PC-9 (cell line): ENCODE results near the gene ELP4. TPM values are rescaled to one million over a fixed set of nuclear protein-coding genes. Genes with fewer than 3 reads are reported as not detected.

ENCODE experiments used
- BruUV-seq: library from RNA; stranded (reverse); fragments of 400-500 nt; replicated peaks from 2 replicates; lab custom pipeline; 2021; lab: Mats Ljungman, UMichigan
- CTCF ChIA-PET: fragments of 300-600 bp; sonication (Branson Sonifier 250); formaldehyde crosslinking; loops from one replicate; lab custom pipeline; 2022; ENCODE audit warnings: antibody characterized with exemption; lab: Charles Lee
- POLR2A ChIA-PET: fragments of 300-600 bp; sonication (Branson Sonifier 250); formaldehyde crosslinking; loops from one replicate; lab custom pipeline; 2022; ENCODE audit warnings: antibody characterized with exemption; ENCODE audit not compliant: unreplicated experiment; lab: Charles Lee
- DNase-seq, 2 experiments: peaks; one replicate each; pipeline versions ENCODE4 v3.0.0 to v3.0.0-alpha.2; 2015 to 2022; ENCODE audit warnings: mixed read lengths in 1 of 2
- H2AFZ ChIP-seq: fragments of 200-600 bp; sonication (generic); 2 replicates; pipeline ENCODE4 v1.8.1; 2017; ENCODE audit warnings: antibody characterized with exemption
- H3F3A ChIP-seq: fragments of 200-600 bp; sonication (generic); 2 replicates; pipeline ENCODE4 v1.8.1; 2017; ENCODE audit warnings: antibody characterized with exemption, mild to moderate bottlenecking, low read depth; ENCODE audit not compliant: insufficient read depth
- H3K27ac ChIP-seq: fragments of 200-600 bp; sonication (generic); 2 replicates; pipeline ENCODE4 v1.6.1; 2016; ENCODE audit warnings: mixed run types
- H3K27me3 ChIP-seq: fragments of 200-600 bp; sonication (generic); 2 replicates; pipeline ENCODE4 v1.6.1; 2016; ENCODE audit warnings: low read depth, mixed run types; ENCODE audit not compliant: insufficient read depth
- H3K36me3 ChIP-seq: fragments of 200-600 bp; sonication (generic); 2 replicates; pipeline ENCODE4 v1.6.1; 2016; ENCODE audit warnings: low read depth, mixed run types
- H3K4me1 ChIP-seq: fragments of 200-600 bp; sonication (generic); replicated peaks from 2 replicates; pipeline ENCODE4 v1.6.1; 2016; ENCODE audit warnings: mixed run types; ENCODE audit not compliant: insufficient read depth
- H3K4me2 ChIP-seq: fragments of 200-600 bp; sonication (generic); 2 replicates; pipeline ENCODE4 v1.6.1; 2017; ENCODE audit warnings: mixed run types
- H3K4me3 ChIP-seq: fragments of 200-600 bp; sonication (generic); 2 replicates; pipeline ENCODE4 v1.6.1; 2016; ENCODE audit warnings: mixed run types
- H3K79me2 ChIP-seq: fragments of 200-600 bp; sonication (generic); 2 replicates; pipeline ENCODE4 v1.6.1; 2017; ENCODE audit warnings: low read depth, mixed run types
- H3K9me2 ChIP-seq: fragments of 200-600 bp; sonication (generic); 2 replicates; pipeline ENCODE4 v1.8.1; 2017; ENCODE audit warnings: mild to moderate bottlenecking; ENCODE audit not compliant: insufficient read depth
- H3K9me3 ChIP-seq: fragments of 200-600 bp; sonication (generic); 2 replicates; pipeline ENCODE4 v1.8.1; 2016; ENCODE audit warnings: low read depth; ENCODE audit not compliant: insufficient read depth
- H4K20me1 ChIP-seq: fragments of 200-600 bp; sonication (generic); 2 replicates; pipeline ENCODE4 v1.8.1; 2017; ENCODE audit not compliant: insufficient read depth
- CTCF ChIP-seq: fragments of 200-600 bp; sonication (generic); conservative IDR thresholded peaks from 2 replicates; pipeline ENCODE4 v1.6.1; 2017; ENCODE audit warnings: mixed run types, antibody characterized with exemption, mild to moderate bottlenecking, moderate library complexity
- EZH2 ChIP-seq: fragments of 200-600 bp; sonication (generic); IDR thresholded peaks from 2 replicates; pipeline ENCODE4 v1.8.0; 2017; ENCODE audit warnings: antibody characterized with exemption, low read depth
- intact Hi-C: fragments of 100-400 bp; cut with micrococcal nuclease; formaldehyde crosslinking; loops from one replicate; pipeline ENCODE4 v1.10.0; 2022; ENCODE audit not compliant: unreplicated experiment
- total RNA-seq: library from RNA; stranded (reverse); gene quantifications from 2 replicates; pipeline ENCODE4 v1.2.3, GENCODE V29; 2021

Gene ELP4
- total RNA-seq, 1 experiment from 2014 or later: 20.5 TPM

- Histone ChIP-seq H3K27ac (no peak overlapping the region), H3K36me3 (no peaks in the 10 kb centered on the region), H3K4me3 (no peak overlapping the region), H2AFZ (no peak overlapping the region), H3K9me2 (no peaks in the 10 kb centered on the region), H3K9me3 (no peaks in the 10 kb centered on the region), H3K4me2 (no peak overlapping the region), H4K20me1 (no peaks in the 10 kb centered on the region), H3K27me3 (no peaks in the 10 kb centered on the region), H3K79me2 (no peaks in the 10 kb centered on the region), H3F3A (no peaks in the 10 kb centered on the region), H3K4me1 (no peaks in the 10 kb centered on the region)
- intact Hi-C loops: no loop called here
- TF ChIP-seq CTCF: no peak
- TF ChIP-seq EZH2: no peak
- ChIA-PET POLR2A (no interaction called here), CTCF (no interaction called here)
- BruUV-seq: no TSS peak
- no peak for DNase-seq
These were observed 312.8 kb downstream of the ELP4 start for GRCh38 chr11:31822175-31822926.

GRCh38 chr11:31822927-31823643 is 313.5 kb downstream of the ELP4 start:
- no peaks in the 10 kb centered on the region for H4K20me1 ChIP-seq
- no peak overlapping the region for H2AFZ ChIP-seq
- no peaks in the 10 kb centered on the region for H3K4me1 ChIP-seq
- ChIA-PET POLR2A (no interaction called here), CTCF (no interaction called here)
- H3K27me3 ChIP-seq: no peaks in the 10 kb centered on the region
- no peaks in the 10 kb centered on the region for H3K79me2 ChIP-seq
- H3K9me3 ChIP-seq: no peaks in the 10 kb centered on the region
- DNase-seq: no peak
- TF ChIP-seq EZH2 (no peak), CTCF (no peak)
- H3F3A ChIP-seq: no peaks in the 10 kb centered on the region
- H3K27ac ChIP-seq: no peak overlapping the region
- no TSS peak for BruUV-seq
- no peaks in the 10 kb centered on the region for H3K36me3 ChIP-seq
- H3K9me2 ChIP-seq: no peaks in the 10 kb centered on the region
- intact Hi-C loops: no loop called here
- H3K4me3 ChIP-seq: no peak overlapping the region
- H3K4me2 ChIP-seq: no peak overlapping the region

GRCh38 chr11:31823644-31824331 is 314.2 kb downstream of the ELP4 start:
- Histone ChIP-seq H4K20me1 (no peaks in the 10 kb centered on the region), H2AFZ (no peak overlapping the region), H3K4me2 (no peak overlapping the region), H3F3A (no peaks in the 10 kb centered on the region), H3K4me3 (no peak overlapping the region), H3K4me1 (no peaks in the 10 kb centered on the region), H3K9me2 (no peaks in the 10 kb centered on the region), H3K36me3 (no peaks in the 10 kb centered on the region), H3K27ac (no peak overlapping the region), H3K9me3 (no peaks in the 10 kb centered on the region), H3K27me3 (no peaks in the 10 kb centered on the region), H3K79me2 (no peaks in the 10 kb centered on the region)
- DNase-seq: no peak
- TF ChIP-seq EZH2 (no peak), CTCF (no peak)
- BruUV-seq: no TSS peak
- CTCF ChIA-PET: no interaction called here
- POLR2A ChIA-PET: no interaction called here
- intact Hi-C loops: no loop called here
